Kidney capillary endothelial cell (primary cell): ENCODE measurements around the gene TNFRSF13B.
"Not testable (repeated sequence)": the region's sequence is repeated elsewhere in the genome, so short reads cannot be mapped to it uniquely, and the experiment has no call there.

Experiments
- DNase-seq: peaks from one replicate; pipeline ENCODE4 v3.0.0-alpha.2; 2018; ENCODE audit warnings: low spot score

Gene TNFRSF13B

GRCh38 chr17:16986391-16986790 lies 14.5 kb upstream of the TNFRSF13B start:
- no peak for DNase-seq

GRCh38 chr17:16981928-16982327 lies 10.0 kb upstream of the TNFRSF13B start:
- no peak for DNase-seq

- DNase-seq: no peak
Measured at GRCh38 chr17:16980813-16981731, 9.2 kb upstream of the TNFRSF13B start.

- no peak for DNase-seq
Measured at GRCh38 chr17:16980061-16980460, 8.1 kb upstream of the TNFRSF13B start.

GRCh38 chr17:16979237-16979823 lies 7.4 kb upstream of the TNFRSF13B start:
- not testable (repeated sequence) for DNase-seq

- DNase-seq: no peak
Measured at GRCh38 chr17:16977932-16978331, 6.0 kb upstream of the TNFRSF13B start.

- no peak for DNase-seq
Measured at GRCh38 chr17:16976725-16977550, 5.0 kb upstream of the TNFRSF13B start.

GRCh38 chr17:16975744-16976625 lies 4.1 kb upstream of the TNFRSF13B start:
- no peak for DNase-seq

GRCh38 chr17:16975277-16975651 lies 3.3 kb upstream of the TNFRSF13B start:
- no peak for DNase-seq

- DNase-seq: no peak
Measured at GRCh38 chr17:16974569-16975276, 2.8 kb upstream of the TNFRSF13B start.

GRCh38 chr17:16973760-16974540 lies 2.0 kb upstream of the TNFRSF13B start:
- DNase-seq: no peak

- DNase-seq: not testable (repeated sequence)
Measured at GRCh38 chr17:16973043-16973442, 1.1 kb upstream of the TNFRSF13B start.

- DNase-seq: no peak
Measured at GRCh38 chr17:16972346-16972745, 428 bp upstream of the TNFRSF13B start.

GRCh38 chr17:16969931-16970906 lies 1.7 kb downstream of the TNFRSF13B start:
- no peak for DNase-seq

- no peak for DNase-seq
Measured at GRCh38 chr17:16968786-16969185, 3.1 kb downstream of the TNFRSF13B start.

- no peak for DNase-seq
Measured at GRCh38 chr17:16962804-16963203, 9.1 kb downstream of the TNFRSF13B start.

GRCh38 chr17:16961792-16962191 lies 10.1 kb downstream of the TNFRSF13B start:
- no peak for DNase-seq

GRCh38 chr17:16961022-16961421 lies 10.9 kb downstream of the TNFRSF13B start:
- DNase-seq: not testable (repeated sequence)

- DNase-seq: not testable (repeated sequence)
Measured at GRCh38 chr17:16955011-16955410, 16.9 kb downstream of the TNFRSF13B start.
